Measurements from ENCODE around the gene BMP8B.

- TF ChIP-seq CTCF (IDR thresholded peaks at IDR 0.05; ENCODE audit: control extremely low read depth in 1 of 3, insufficient read depth in 1 of 3, low read depth in 1 of 3, low read length in 3 of 3), result no peak
- no peak for TF ChIP-seq FOSL1 (IDR thresholded peaks at IDR 0.05; ENCODE audit: insufficient read depth, low read depth, low read length)
- TF ChIP-seq CHD1 (IDR thresholded peaks at IDR 0.05; ENCODE audit: low read depth, low read length), result no peak
- TF ChIP-seq ATF2 (IDR thresholded peaks at IDR 0.05; ENCODE audit: low read length), result no peak
- no peak for TF ChIP-seq BRCA1 (IDR thresholded peaks at IDR 0.05; ENCODE audit: low read depth, low read length)
- TF ChIP-seq MAX (IDR thresholded peaks at IDR 0.05), result no peak
- TF ChIP-seq JUN (IDR thresholded peaks at IDR 0.05; ENCODE audit: low read depth, low read length), result no peak
These were observed 38.5 kb upstream of the BMP8B start for GRCh38 chr1:39827201-39827600.
